Neural cell (in vitro differentiated cells): ENCODE results near the gene EVI2A.

Experiments
- CTCF ChIP-seq: fragments of 450-650 bp; IDR thresholded peaks from 2 replicates; pipeline ENCODE4 v1.5.1; 2014; ENCODE audit warnings: antibody characterized with exemption, mild to moderate bottlenecking, moderate library complexity; ENCODE audit not compliant: poor library complexity, severe bottlenecking
- EP300 ChIP-seq: fragments of 450-650 bp; conservative IDR thresholded peaks from 2 replicates; pipeline ENCODE4 v1.6.1; 2014; ENCODE audit warnings: antibody characterized with exemption, mild to moderate bottlenecking, moderate library complexity; ENCODE audit not compliant: poor library complexity, severe bottlenecking
- EZH2 ChIP-seq: fragments of 200-600, 300-800 bp; shearing (Covaris generic), sonication (generic); IDR thresholded peaks from 2 replicates; pipeline ENCODE4 v1.6.1; 2014; ENCODE audit warnings: antibody characterized with exemption, low read length, borderline replicate concordance, mild to moderate bottlenecking; ENCODE audit not compliant: insufficient read depth, poor library complexity, severe bottlenecking
- MXI1 ChIP-seq: fragments of 450-650 bp; conservative IDR thresholded peaks from 2 replicates; pipeline ENCODE4 v1.6.1; 2014; ENCODE audit warnings: antibody characterized with exemption, mild to moderate bottlenecking; ENCODE audit not compliant: poor library complexity, severe bottlenecking
- POLR2AphosphoS5 ChIP-seq: IDR thresholded peaks from 2 replicates; pipeline ENCODE4 v1.6.1; 2012
- RAD21 ChIP-seq: fragments of 450-650 bp; conservative IDR thresholded peaks from 2 replicates; pipeline ENCODE4 v1.6.1; 2014; ENCODE audit warnings: antibody characterized with exemption, mild to moderate bottlenecking, moderate library complexity
- REST ChIP-seq: IDR thresholded peaks from 2 replicates; pipeline ENCODE4 v1.6.1; 2012; ENCODE audit warnings: borderline replicate concordance
- SMC3 ChIP-seq: fragments of 450-650 bp; conservative IDR thresholded peaks from 2 replicates; pipeline ENCODE4 v1.6.1; 2014; ENCODE audit warnings: antibody characterized with exemption, mild to moderate bottlenecking, moderate library complexity; ENCODE audit not compliant: poor library complexity

GRCh38 chr17:31366088-31366487 is 44.7 kb upstream of the EVI2A start:
- TF ChIP-seq EZH2 (no peak), CTCF (no peak), MXI1 (no peak), REST (no peak), POLR2AphosphoS5 (no peak), EP300 (no peak), SMC3 (no peak), RAD21 (no peak)
